HepG2 (cell line): ENCODE measurements around the gene TEKT3. TPM values are rescaled to one million over a fixed set of nuclear protein-coding genes. Genes with fewer than 3 reads are reported as not detected.

ENCODE experiments used
- GATAD1 ChIP-seq: IDR thresholded peaks from 2 replicates; pipeline ENCODE4 v1.6.1; 2016; ENCODE audit warnings: missing genetic modification reagents, missing compliant biosample characterization
- IKZF1 ChIP-seq: fragments of 450-650 bp; IDR thresholded peaks from 2 replicates; pipeline ENCODE4 v1.7.1; 2016
- KDM1A ChIP-seq: IDR thresholded peaks from 2 replicates; pipeline ENCODE4 v1.6.1; 2016; ENCODE audit warnings: missing compliant biosample characterization
- NFIB ChIP-seq: sonication (generic); formaldehyde crosslinking; IDR thresholded peaks from 2 replicates; pipeline ENCODE4 v1.9.0; 2021; ENCODE audit warnings: missing genetic modification reagents, mild to moderate bottlenecking, borderline replicate concordance
- NFKB2 ChIP-seq: sonication (generic); formaldehyde crosslinking; IDR thresholded peaks from 2 replicates; pipeline ENCODE4 v1.4.0; 2020; ENCODE audit warnings: missing genetic modification reagents, borderline replicate concordance
- SMARCE1 ChIP-seq: fragments of 450-650 bp; IDR thresholded peaks from 2 replicates; pipeline ENCODE4 v1.6.1; 2017; ENCODE audit warnings: borderline replicate concordance
- ZFP82 ChIP-seq: sonication (generic); formaldehyde crosslinking; IDR thresholded peaks from 2 replicates; pipeline ENCODE4 v1.5.1; 2020; ENCODE audit warnings: mild to moderate bottlenecking, missing genetic modification reagents, borderline replicate concordance
- ZNF292 ChIP-seq: sonication (generic); formaldehyde crosslinking; IDR thresholded peaks from 2 replicates; pipeline ENCODE4 v1.8.1; 2022; ENCODE audit warnings: mild to moderate bottlenecking, low read depth, missing genetic modification reagents, borderline replicate concordance
- ZNF3 ChIP-seq: IDR thresholded peaks from 2 replicates; pipeline ENCODE4 v1.7.0; 2017; ENCODE audit warnings: inconsistent platforms
- ZNF570 ChIP-seq: sonication (generic); formaldehyde crosslinking; IDR thresholded peaks from 2 replicates; pipeline ENCODE4 v1.4.0; 2020; ENCODE audit warnings: mild to moderate bottlenecking, missing genetic modification reagents, borderline replicate concordance
- ZNF7 ChIP-seq: IDR thresholded peaks from 2 replicates; pipeline ENCODE4 v1.6.1; 2016; ENCODE audit warnings: missing biosample characterization, missing genetic modification reagents
- polyA plus RNA-seq, 8 experiments: library from polyadenylated mRNA; depleted of rRNA in 3 of 8; stranded (reverse) in 7 of 8; unstranded in 1 of 8; fragments of >200 nt; fragmentation: Illumina TruSeq in 4 of 8; extraction: Trizol in 4 of 8; gene quantifications; 2 replicates each; pipeline versions ENCODE4 v1.2.1 to v1.2.3, GENCODE V29; 2011 to 2016; ENCODE audit warnings: low read depth in 4 of 8, missing spikeins in 1 of 8, mixed read lengths in 1 of 8; ENCODE audit not compliant: insufficient read depth in 1 of 8
- total RNA-seq, 5 experiments: library from RNA; depleted of rRNA; stranded (reverse); fragments of >200 nt; fragmentation: Illumina TruSeq; extraction: Trizol; gene quantifications; 2 replicates each; pipeline ENCODE4 v1.2.3, GENCODE V29; 2016; ENCODE audit warnings: low read depth in 1 of 5
- TF ChIP-seq, protein P1 (sequence below): IDR thresholded peaks from 2 replicates; pipeline ENCODE4 v1.6.1; 2016
- TF ChIP-seq, protein P2 (sequence below): fragments of 450-650 bp; IDR thresholded peaks from 2 replicates; pipeline ENCODE4 v1.6.1; 2017; ENCODE audit warnings: mild to moderate bottlenecking
- TF ChIP-seq, protein P3 (sequence below): sonication (generic); formaldehyde crosslinking; IDR thresholded peaks from 2 replicates; pipeline ENCODE4 v1.4.0; 2020; ENCODE audit warnings: mild to moderate bottlenecking, missing genetic modification reagents
- TF ChIP-seq, protein P4 (sequence below), 2 experiments: fragments of 450-650 bp in 1 of 2; sonication (generic) in 1 of 2; formaldehyde crosslinking; IDR thresholded peaks; 2 replicates each; pipeline versions ENCODE4 v1.5.0 to v1.8.0; 2020 to 2022; ENCODE audit warnings: mild to moderate bottlenecking in 1 of 2, missing genetic modification reagents in 1 of 2
- TF ChIP-seq, protein P5 (sequence below): IDR thresholded peaks from 2 replicates; pipeline ENCODE4 v1.6.1; 2012; ENCODE audit warnings: low read depth, low read length, improper control_type of control experiment
- TF ChIP-seq, protein P6 (sequence below): sonication (generic); formaldehyde crosslinking; conservative IDR thresholded peaks from 2 replicates; pipeline ENCODE4 v1.4.0; 2020; ENCODE audit warnings: missing genetic modification reagents
- TF ChIP-seq, protein P7 (sequence below): sonication (generic); formaldehyde crosslinking; IDR thresholded peaks from 2 replicates; pipeline ENCODE4 v1.4.0; 2020; ENCODE audit warnings: missing genetic modification reagents

The TEKT3 gene
- total and polyA plus RNA-seq, 2 of the 13 experiments (the other 11 are each of a cell fraction or from before 2014, with no cell fraction given): 0.58 to 0.82 TPM

DNA sequence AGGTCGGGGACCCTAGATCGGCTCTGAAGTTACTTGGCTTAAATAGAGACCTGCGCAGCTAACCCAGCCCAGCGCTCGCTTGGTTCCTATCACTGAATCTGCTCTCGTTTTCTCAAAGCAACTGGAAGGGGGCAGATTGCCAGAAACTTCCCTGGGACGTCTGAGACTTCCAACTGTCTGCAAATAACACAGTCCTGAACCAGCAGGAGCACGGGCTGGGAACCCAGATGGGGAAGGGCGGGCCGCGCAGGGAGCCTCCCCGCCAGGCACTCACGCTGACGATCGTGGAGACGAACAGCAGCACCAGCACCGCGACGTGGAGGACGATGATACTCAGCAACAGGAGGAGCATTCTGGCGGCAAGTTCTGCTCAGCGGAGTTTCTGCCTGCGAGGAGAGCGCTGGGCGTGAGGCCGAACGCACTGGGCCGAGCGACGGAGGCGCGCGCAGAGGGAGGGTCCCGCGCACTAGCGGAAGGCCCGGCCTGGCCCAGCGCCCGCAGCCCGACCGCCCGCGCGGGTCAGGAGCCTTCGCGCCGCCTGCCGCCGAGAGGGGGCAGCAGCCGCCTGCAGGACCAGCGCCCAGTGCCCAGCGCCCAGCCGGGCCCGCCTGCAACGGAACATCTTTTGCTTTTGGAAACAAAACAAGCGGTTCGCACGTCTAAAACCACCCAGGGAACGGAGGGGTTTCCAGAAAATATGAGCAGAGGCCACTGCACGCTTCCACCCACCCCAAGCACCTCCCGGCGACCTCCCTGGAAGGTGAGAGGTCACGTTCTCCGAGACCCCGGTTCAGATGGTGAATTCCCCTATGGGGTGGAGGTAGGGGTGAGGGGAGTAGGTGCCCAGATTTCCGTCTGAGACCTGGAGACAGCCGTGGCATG, 80.8 kb downstream of the TEKT3 start (continued):
- TF ChIP-seq, protein P1, sequence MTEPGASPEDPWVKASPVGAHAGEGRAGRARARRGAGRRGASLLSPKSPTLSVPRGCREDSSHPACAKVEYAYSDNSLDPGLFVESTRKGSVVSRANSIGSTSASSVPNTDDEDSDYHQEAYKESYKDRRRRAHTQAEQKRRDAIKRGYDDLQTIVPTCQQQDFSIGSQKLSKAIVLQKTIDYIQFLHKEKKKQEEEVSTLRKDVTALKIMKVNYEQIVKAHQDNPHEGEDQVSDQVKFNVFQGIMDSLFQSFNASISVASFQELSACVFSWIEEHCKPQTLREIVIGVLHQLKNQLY (CRISPR knock-in tag): no peak
- no peak for TF ChIP-seq IKZF1
- TF ChIP-seq ZFP82 (CRISPR knock-in tag): no peak
- TF ChIP-seq ZNF292: 0 out of 2 replicates have a peak, but pooled peaks have one; percentile 35
- TF ChIP-seq SMARCE1: no peak
- TF ChIP-seq, protein P2, sequence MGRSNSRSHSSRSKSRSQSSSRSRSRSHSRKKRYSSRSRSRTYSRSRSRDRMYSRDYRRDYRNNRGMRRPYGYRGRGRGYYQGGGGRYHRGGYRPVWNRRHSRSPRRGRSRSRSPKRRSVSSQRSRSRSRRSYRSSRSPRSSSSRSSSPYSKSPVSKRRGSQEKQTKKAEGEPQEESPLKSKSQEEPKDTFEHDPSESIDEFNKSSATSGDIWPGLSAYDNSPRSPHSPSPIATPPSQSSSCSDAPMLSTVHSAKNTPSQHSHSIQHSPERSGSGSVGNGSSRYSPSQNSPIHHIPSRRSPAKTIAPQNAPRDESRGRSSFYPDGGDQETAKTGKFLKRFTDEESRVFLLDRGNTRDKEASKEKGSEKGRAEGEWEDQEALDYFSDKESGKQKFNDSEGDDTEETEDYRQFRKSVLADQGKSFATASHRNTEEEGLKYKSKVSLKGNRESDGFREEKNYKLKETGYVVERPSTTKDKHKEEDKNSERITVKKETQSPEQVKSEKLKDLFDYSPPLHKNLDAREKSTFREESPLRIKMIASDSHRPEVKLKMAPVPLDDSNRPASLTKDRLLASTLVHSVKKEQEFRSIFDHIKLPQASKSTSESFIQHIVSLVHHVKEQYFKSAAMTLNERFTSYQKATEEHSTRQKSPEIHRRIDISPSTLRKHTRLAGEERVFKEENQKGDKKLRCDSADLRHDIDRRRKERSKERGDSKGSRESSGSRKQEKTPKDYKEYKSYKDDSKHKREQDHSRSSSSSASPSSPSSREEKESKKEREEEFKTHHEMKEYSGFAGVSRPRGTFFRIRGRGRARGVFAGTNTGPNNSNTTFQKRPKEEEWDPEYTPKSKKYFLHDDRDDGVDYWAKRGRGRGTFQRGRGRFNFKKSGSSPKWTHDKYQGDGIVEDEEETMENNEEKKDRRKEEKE: no peak
- TF ChIP-seq, protein P3, sequence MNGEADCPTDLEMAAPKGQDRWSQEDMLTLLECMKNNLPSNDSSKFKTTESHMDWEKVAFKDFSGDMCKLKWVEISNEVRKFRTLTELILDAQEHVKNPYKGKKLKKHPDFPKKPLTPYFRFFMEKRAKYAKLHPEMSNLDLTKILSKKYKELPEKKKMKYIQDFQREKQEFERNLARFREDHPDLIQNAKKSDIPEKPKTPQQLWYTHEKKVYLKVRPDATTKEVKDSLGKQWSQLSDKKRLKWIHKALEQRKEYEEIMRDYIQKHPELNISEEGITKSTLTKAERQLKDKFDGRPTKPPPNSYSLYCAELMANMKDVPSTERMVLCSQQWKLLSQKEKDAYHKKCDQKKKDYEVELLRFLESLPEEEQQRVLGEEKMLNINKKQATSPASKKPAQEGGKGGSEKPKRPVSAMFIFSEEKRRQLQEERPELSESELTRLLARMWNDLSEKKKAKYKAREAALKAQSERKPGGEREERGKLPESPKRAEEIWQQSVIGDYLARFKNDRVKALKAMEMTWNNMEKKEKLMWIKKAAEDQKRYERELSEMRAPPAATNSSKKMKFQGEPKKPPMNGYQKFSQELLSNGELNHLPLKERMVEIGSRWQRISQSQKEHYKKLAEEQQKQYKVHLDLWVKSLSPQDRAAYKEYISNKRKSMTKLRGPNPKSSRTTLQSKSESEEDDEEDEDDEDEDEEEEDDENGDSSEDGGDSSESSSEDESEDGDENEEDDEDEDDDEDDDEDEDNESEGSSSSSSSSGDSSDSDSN: peak; percentile 66; the same call in 1 of the 2 replicates
- no peak for TF ChIP-seq GATAD1 (CRISPR knock-in tag)
- TF ChIP-seq NFIB: no peak
- no peak for TF ChIP-seq ZNF570 (CRISPR knock-in tag)
- TF ChIP-seq ZNF7 (CRISPR knock-in tag): no peak
- TF ChIP-seq, protein P4, sequence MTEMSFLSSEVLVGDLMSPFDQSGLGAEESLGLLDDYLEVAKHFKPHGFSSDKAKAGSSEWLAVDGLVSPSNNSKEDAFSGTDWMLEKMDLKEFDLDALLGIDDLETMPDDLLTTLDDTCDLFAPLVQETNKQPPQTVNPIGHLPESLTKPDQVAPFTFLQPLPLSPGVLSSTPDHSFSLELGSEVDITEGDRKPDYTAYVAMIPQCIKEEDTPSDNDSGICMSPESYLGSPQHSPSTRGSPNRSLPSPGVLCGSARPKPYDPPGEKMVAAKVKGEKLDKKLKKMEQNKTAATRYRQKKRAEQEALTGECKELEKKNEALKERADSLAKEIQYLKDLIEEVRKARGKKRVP (CRISPR knock-in tag; IDR thresholded peaks at IDR 0.05): no peak
- no peak; the same call in 1 of the 2 replicates for TF ChIP-seq NFKB2 (CRISPR knock-in tag)
- TF ChIP-seq, protein P5, sequence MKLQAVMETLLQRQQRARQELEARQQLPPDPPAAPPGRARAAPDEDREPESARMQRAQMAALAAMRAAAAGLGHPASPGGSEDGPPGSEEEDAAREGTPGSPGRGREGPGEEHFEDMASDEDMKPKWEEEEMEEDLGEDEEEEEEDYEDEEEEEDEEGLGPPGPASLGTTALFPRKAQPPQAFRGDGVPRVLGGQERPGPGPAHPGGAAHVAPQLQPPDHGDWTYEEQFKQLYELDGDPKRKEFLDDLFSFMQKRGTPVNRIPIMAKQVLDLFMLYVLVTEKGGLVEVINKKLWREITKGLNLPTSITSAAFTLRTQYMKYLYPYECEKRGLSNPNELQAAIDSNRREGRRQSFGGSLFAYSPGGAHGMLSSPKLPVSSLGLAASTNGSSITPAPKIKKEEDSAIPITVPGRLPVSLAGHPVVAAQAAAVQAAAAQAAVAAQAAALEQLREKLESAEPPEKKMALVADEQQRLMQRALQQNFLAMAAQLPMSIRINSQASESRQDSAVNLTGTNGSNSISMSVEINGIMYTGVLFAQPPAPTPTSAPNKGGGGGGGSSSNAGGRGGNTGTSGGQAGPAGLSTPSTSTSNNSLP: no peak
- TF ChIP-seq KDM1A (CRISPR knock-in tag): no peak
- no peak for TF ChIP-seq ZNF3
- TF ChIP-seq, protein P6, sequence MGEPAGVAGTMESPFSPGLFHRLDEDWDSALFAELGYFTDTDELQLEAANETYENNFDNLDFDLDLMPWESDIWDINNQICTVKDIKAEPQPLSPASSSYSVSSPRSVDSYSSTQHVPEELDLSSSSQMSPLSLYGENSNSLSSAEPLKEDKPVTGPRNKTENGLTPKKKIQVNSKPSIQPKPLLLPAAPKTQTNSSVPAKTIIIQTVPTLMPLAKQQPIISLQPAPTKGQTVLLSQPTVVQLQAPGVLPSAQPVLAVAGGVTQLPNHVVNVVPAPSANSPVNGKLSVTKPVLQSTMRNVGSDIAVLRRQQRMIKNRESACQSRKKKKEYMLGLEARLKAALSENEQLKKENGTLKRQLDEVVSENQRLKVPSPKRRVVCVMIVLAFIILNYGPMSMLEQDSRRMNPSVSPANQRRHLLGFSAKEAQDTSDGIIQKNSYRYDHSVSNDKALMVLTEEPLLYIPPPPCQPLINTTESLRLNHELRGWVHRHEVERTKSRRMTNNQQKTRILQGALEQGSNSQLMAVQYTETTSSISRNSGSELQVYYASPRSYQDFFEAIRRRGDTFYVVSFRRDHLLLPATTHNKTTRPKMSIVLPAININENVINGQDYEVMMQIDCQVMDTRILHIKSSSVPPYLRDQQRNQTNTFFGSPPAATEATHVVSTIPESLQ (CRISPR knock-in tag): no peak
- TF ChIP-seq, protein P7, sequence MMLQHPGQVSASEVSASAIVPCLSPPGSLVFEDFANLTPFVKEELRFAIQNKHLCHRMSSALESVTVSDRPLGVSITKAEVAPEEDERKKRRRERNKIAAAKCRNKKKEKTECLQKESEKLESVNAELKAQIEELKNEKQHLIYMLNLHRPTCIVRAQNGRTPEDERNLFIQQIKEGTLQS: no peak
